ENCODE results near the gene GOLGA6A.

DNA sequence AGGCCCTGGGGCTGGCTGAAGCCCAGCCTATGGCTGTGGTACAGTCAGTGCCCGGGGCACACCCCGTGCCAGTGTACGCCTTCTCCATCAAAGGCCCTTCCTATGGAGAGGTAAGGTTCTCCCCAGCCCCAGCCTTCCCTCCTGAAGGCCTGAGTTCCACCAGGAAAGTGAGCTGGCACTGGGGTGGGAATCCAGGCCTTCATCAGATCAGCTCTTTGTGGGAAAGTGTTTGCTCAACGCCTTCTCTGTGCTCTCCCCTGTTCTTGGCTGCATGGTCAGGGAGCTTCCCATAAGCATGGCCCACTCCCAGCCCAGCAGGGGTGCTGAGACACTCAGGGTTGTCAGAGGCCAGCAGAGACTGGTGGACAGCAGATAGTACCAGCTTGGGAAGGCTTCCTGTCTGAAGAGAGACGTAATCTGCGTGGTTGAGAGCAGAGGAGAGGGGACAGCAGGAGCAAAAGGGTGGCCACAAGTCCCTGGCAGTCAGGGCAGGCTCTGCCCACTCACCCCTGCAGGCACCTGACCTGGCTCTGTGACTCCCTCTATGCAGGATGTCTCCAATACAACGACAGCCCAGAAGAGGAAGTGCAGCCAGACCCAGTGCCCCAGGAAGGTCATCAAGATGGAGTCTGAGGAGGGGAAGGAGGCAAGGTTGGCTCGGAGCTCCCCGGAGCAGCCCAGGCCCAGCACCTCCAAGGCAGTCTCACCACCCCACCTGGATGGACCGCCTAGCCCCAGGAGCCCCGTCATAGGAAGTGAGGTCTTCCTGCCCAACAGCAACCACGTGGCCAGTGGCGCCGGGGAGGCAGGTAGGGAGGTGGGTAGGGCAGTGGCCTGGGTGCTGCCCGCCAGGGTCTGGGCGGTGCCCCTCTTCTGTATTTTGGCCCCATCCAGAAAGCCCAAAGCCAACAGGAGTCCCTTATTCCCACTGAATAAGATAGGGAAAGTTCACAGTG, 49.5 kb downstream of the GOLGA6A start:
- TF ChIP-seq CTCF (IDR thresholded peaks at IDR 0.05) = no peak
- TF ChIP-seq EZH2 (IDR thresholded peaks at IDR 0.05; ENCODE audit: borderline replicate concordance, insufficient read depth, low read depth, low read length, poor library complexity, severe bottlenecking) = no peak

Data from B cell (primary cell).